ENCODE results near the gene PXMP2.

- TF ChIP-seq CTCF (conservative IDR thresholded peaks at IDR 0.05; ENCODE audit: low read length) (no peak), EZH2phosphoT487 (IDR thresholded peaks at IDR 0.05; ENCODE audit: borderline replicate concordance, low read depth, low read length) (no peak)
These were observed 46.8 kb downstream of the PXMP2 start for GRCh38 chr12:132734206-132734605.
